ENCODE measurements around the gene AOPEP.

DNA sequence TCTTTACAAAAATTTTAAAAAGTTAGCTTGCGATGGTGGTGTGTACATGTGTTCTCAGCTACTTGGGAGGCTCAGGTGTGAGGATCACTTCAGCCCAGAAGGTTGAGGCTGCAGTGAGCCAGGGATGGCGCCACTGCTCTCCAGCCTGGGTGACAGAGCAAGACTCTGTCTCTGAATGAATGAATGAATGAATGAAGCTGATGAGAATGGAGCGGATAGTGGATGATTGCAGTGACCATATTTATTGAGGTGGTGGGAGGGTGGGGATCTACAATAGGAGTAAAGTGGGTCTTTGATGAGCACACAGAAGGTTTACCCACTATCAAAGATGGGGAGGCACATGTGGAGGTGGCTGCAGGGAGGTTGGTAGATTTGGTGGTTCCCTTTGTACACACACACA is 120.2 kb downstream of the AOPEP start:
- TF ChIP-seq POLR2A (IDR thresholded peaks at IDR 0.05; ENCODE audit: low read depth, low read length) = no peak
- TF ChIP-seq POLR2AphosphoS5 (IDR thresholded peaks at IDR 0.05; ENCODE audit: low read depth, low read length) = no peak
- no peak for TF ChIP-seq TAF1 (IDR thresholded peaks at IDR 0.05; ENCODE audit: low read depth, low read length)

Measured in GM12891 (cell line).